ENCODE results near the gene SPEM3. TPM values are rescaled to one million over a fixed set of nuclear protein-coding genes. Genes with fewer than 3 reads are reported as not detected.

SPEM3 gene
- total and polyA plus RNA-seq, 8 donors = not detected

- H3K4me3 ChIP-seq = no peak overlapping the region
- no peak for ATAC-seq
- intact Hi-C loops (cut with DNase I) = no loop called here
- peaks cover 0 to 11% of the 10 kb centered on the region in 2 donors for H3K4me1 ChIP-seq
- no peak for TF ChIP-seq CTCF (IDR thresholded peaks at IDR 0.05)
- H3K27me3 ChIP-seq = peaks cover 0 to 34% of the 10 kb centered on the region in 2 donors
- H3K27ac ChIP-seq = no peak overlapping the region
- H3K9me3 ChIP-seq = no peaks in the 10 kb centered on the region
- H3K36me3 ChIP-seq = no peaks in the 10 kb centered on the region
- no peak for DNase-seq
These were observed 18.9 kb upstream of the SPEM3 start for GRCh38 chr17:7409716-7410115.

- no peak for ATAC-seq
These were observed 17.8 kb upstream of the SPEM3 start for GRCh38 chr17:7410634-7411426.

GRCh38 chr17:7411427-7411750, 17.3 kb upstream of the SPEM3 start:
- H3K36me3 ChIP-seq = no peaks in the 10 kb centered on the region
- DNase-seq = no peak
- H3K27ac ChIP-seq = no peak overlapping the region
- no peak for ATAC-seq
- peaks cover 0 to 17% of the 10 kb centered on the region in 2 donors for H3K27me3 ChIP-seq
- H3K4me3 ChIP-seq = no peak overlapping the region
- intact Hi-C loops (cut with DNase I) = no loop called here
- no peaks in the 10 kb centered on the region for H3K4me1 ChIP-seq
- no peaks in the 10 kb centered on the region for H3K9me3 ChIP-seq
- no peak for TF ChIP-seq CTCF (IDR thresholded peaks at IDR 0.05)

More at GRCh38 chr17:7410634-7411426, 17.8 kb upstream of the SPEM3 start:
- TF ChIP-seq CTCF (IDR thresholded peaks at IDR 0.05) = no peak
- Histone ChIP-seq H3K36me3 (no peaks in the 10 kb centered on the region), H3K27me3 (peaks cover 0 to 23% of the 10 kb centered on the region in 2 donors), H3K9me3 (no peaks in the 10 kb centered on the region), H3K27ac (no peak overlapping the region), H3K4me1 (no peaks in the 10 kb centered on the region), H3K4me3 (no peak overlapping the region)
- no peak for DNase-seq
- intact Hi-C loops (cut with DNase I) = no loop called here

GRCh38 chr17:7413346-7413985, 15.2 kb upstream of the SPEM3 start:
- H3K4me1 ChIP-seq = no peaks in the 10 kb centered on the region
- DNase-seq = no peak
- intact Hi-C loops (cut with DNase I) = no loop called here
- TF ChIP-seq CTCF (IDR thresholded peaks at IDR 0.05) = no peak
- no peak for ATAC-seq
- no peak overlapping the region for H3K27ac ChIP-seq
- no peaks in the 10 kb centered on the region for H3K9me3 ChIP-seq
- H3K36me3 ChIP-seq = peaks cover 0 to 4% of the 10 kb centered on the region in 2 donors
- H3K27me3 ChIP-seq = peaks cover 0 to 5% of the 10 kb centered on the region in 2 donors
- H3K4me3 ChIP-seq = no peak overlapping the region

- no peaks in the 10 kb centered on the region for H3K9me3 ChIP-seq
- no peak overlapping the region for H3K4me3 ChIP-seq
- TF ChIP-seq CTCF (IDR thresholded peaks at IDR 0.05) = no peak
- DNase-seq (no peak), ATAC-seq (no peak)
- peaks cover 0 to 4% of the 10 kb centered on the region in 2 donors for H3K36me3 ChIP-seq
- intact Hi-C loops (cut with DNase I) = no loop called here
- H3K27me3 ChIP-seq = no peaks in the 10 kb centered on the region
- H3K4me1 ChIP-seq = no peaks in the 10 kb centered on the region
- H3K27ac ChIP-seq = no peak overlapping the region
These were observed 13.8 kb upstream of the SPEM3 start for GRCh38 chr17:7414837-7415236.

Data from left lung (tissue), 10 donors.